Gastrocnemius medialis (tissue), 4 donors: ENCODE data around the gene FARS2.

Experiments used
- CTCF ChIP-seq, 5 experiments: fragments of 450-650 bp in 3 of 5; fragments of 200-600 bp in 2 of 5; sonication (generic) in 2 of 5; IDR thresholded peaks in 4 of 5; conservative IDR thresholded peaks in 1 of 5; 1 replicate in 4 of 5; 2 replicates in 1 of 5; pipeline ENCODE4 v1.5.1; 2016 to 2019; ENCODE audit warnings: antibody characterized with exemption in 5 of 5, mild to moderate bottlenecking in 3 of 5, moderate library complexity in 3 of 5
- POLR2A ChIP-seq, 2 donors: fragments of 450-650 bp; IDR thresholded peaks; one replicate each; pipeline ENCODE4 v1.6.1; 2017; ENCODE audit warnings: antibody characterized with exemption in 2 of 2, mild to moderate bottlenecking in 2 of 2, moderate library complexity in 2 of 2

GRCh38 chr6:5338177-5338960 is 77.1 kb downstream of the FARS2 start:
- TF ChIP-seq CTCF (IDR thresholded peaks at IDR 0.05 in 4 of 5, conservative IDR thresholded peaks at IDR 0.05 in 1 of 5) = no peak
- TF ChIP-seq POLR2A (IDR thresholded peaks at IDR 0.05) = no peak
